Lower leg skin (tissue), 3 donors: ENCODE measurements around the gene NSMF.

ENCODE experiments used
- POLR2A ChIP-seq, 2 donors: fragments of 450-650 bp; IDR thresholded peaks; one replicate each; pipeline ENCODE4 v1.6.1; 2016 to 2017; ENCODE audit warnings: antibody characterized with exemption in 2 of 2, mild to moderate bottlenecking in 1 of 2, moderate library complexity in 1 of 2
- TF ChIP-seq, protein P1 (sequence below), 3 donors: fragments of 450-650 bp; IDR thresholded peaks; one replicate each; pipeline ENCODE4 v1.5.1; 2016; ENCODE audit warnings: antibody characterized with exemption in 3 of 3, mild to moderate bottlenecking in 3 of 3, moderate library complexity in 2 of 3

DNA sequence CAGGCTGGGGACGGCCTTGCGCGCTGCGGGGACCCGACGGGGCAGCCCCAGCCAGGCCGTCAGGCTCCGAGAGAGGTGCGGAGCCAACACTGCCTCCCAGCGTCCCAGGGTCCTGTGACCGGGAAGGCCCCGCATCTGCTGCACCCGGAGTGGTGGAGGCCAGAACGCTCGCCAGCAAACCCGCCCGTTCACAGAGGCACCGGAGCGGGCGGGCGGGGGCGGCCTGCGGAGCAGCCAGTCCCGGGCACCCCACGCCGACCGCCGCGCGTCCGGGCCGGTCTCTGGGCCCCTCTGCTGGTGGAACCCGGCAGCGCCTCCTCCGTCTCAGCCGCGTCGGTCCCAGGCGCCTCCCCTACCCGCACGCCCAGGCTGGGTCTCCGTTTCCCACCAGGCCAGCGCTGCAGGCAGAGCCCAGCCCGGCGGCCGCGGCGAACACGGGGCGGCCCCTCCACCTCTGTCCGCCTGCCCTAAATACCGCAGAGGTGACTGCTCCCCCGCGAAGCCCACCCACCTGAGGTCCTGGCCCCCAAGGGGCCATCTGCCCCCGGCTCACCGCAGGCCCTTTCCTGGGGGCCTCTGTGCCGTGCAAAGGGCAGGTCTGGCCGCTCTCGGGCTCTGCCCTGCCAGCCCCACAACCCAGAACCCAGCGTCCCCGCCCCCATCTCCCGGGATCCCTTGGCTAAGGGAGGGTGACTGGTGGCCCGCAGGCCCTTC is 52.1 kb downstream of the NSMF start:
- TF ChIP-seq, protein P1, sequence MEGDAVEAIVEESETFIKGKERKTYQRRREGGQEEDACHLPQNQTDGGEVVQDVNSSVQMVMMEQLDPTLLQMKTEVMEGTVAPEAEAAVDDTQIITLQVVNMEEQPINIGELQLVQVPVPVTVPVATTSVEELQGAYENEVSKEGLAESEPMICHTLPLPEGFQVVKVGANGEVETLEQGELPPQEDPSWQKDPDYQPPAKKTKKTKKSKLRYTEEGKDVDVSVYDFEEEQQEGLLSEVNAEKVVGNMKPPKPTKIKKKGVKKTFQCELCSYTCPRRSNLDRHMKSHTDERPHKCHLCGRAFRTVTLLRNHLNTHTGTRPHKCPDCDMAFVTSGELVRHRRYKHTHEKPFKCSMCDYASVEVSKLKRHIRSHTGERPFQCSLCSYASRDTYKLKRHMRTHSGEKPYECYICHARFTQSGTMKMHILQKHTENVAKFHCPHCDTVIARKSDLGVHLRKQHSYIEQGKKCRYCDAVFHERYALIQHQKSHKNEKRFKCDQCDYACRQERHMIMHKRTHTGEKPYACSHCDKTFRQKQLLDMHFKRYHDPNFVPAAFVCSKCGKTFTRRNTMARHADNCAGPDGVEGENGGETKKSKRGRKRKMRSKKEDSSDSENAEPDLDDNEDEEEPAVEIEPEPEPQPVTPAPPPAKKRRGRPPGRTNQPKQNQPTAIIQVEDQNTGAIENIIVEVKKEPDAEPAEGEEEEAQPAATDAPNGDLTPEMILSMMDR (IDR thresholded peaks at IDR 0.05): no peak
- no peak for TF ChIP-seq POLR2A (IDR thresholded peaks at IDR 0.05)
